ENCODE results near the gene SPATA16.

GRCh38 chr3:172938788-172939187, 202.2 kb downstream of the SPATA16 start:
- no peak for TF ChIP-seq EP300 (IDR thresholded peaks at IDR 0.05)
- TF ChIP-seq CTCF (IDR thresholded peaks at IDR 0.05), result no peak
- no peak for TF ChIP-seq POLR2AphosphoS5 (IDR thresholded peaks at IDR 0.05)

Data from suprapubic skin (tissue), 4 donors.